HG02840 (cell line): ENCODE results near the gene RPTOR.

Experiments used
- ATAC-seq: cut with Tn5 transposase; IDR thresholded peaks from one replicate; pipeline ENCODE4 v1.9.1; 2021; ENCODE audit warnings: mild to moderate bottlenecking, moderate library complexity, moderate number of reproducible peaks; ENCODE audit not compliant: unreplicated experiment, low FRiP score

The RPTOR gene

DNA sequence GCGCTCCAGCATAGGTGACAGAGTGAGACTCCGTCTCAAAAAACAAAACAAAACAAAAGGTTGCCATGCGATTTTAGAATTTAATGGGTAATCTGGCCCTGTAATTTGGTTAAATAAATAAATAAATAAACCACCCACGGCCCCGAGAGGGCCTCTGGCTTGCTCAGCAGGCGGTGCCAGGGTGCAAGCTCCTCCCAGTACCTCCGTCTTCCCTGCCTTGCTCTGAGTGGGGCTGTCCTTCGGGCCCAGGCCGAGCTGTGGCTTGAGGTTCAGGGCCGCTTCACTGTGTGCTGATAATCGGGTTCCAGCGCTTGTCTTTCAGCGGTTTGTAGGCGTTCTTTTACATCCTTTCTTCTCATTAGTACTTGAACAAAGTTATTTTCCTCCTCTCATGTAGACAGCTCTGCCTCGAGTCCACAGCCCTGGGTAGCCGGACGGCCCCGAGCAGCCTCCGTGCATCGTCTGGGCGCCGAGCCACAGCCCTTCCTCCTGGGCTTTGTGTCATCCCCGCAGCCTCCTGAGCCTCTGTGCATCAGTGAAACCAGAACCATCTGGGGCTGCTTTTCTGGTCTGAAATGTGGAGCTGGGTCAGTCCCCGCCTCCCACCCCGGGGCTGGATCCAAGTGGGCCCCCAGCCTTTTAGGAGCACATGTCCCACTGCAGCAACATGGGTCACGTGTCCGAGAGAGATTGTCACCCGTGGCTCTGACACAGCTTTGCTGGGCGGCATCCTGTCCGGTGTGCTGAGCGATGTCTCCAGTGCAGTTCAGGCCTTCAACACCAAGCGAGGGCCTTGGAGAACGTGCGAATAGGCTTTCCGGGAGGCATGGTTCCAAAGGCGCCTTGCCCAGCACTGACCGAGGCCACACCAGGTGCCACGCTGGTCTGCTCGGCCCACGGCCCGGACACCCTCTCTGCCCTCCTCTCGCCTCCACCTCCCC lies 289.6 kb downstream of the RPTOR start:
- no peak for ATAC-seq

DNA sequence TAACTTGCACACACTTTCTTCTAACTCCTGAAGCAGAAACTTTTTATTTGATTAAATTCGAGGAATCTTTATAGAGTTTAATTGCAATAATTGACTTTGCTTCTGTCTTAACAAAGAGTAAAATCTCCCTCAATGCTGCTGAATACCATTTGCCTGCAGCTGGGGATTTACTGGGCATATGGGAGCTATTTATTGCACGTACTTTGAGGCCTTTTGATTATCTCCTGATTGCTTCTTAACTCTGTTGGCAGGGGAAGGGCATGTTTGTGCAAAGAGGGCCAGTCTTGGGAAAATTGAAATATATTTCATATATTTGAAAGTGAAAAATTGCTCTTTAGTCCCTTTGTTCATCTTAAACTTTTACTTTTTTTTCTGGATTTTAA lies 290.2 kb downstream of the RPTOR start:
- ATAC-seq = no peak

DNA sequence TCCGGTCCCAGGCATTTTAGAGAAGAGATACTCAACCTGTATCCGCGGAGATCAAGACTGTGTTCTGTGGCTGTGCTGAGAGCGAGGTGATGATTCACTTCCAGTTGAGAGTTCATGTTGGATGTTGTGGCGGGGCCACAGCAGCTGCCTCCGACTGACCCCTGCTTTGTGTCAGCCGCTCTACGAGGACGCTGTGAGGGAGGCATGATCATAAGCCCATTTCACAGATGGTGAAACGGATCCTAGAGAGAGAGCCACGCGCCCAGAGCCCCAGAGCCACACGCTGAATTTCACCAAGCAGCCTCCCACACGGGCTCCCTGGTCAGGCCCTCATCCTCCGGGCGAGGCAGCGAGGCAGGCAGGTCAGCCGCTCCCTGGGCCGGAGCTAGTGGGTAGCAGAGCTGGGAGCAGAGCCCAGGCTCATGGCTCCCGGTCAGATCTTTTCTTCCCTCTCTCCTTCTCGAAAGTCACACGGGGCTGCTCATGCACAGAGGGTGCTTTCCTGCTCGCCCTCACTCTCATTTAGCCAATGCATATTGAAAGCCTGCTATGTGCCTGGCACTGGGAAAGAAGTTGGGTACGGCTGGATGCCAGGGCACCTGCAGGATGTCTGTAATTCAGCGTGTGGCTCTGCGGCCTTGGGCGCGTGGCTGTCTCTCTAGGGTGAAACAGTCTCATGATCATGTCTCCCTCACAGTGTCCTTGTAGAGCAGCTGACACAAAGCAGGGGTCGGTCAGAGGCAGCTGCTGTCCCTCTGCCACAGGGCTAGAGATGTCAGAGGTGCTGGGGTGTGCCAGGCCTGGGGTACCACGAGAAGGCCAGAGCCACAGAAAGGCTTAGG lies 291.4 kb downstream of the RPTOR start:
- no peak for ATAC-seq

DNA sequence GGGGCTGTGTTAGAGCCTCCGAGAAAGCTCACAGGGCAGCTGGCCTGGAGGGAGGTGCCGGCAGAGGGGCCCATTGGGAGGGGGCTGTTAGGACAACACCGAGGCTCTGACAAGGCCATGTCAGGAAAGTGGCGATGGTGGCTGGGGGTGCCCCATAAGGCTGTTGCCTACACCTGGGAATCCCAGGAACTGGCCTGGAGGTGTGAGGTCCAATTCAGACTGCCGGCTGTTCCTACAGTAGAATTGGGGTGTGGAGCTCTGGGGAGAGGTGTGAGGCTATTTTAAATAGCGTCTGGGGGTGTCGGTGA lies 292.0 kb downstream of the RPTOR start:
- no peak for ATAC-seq

DNA sequence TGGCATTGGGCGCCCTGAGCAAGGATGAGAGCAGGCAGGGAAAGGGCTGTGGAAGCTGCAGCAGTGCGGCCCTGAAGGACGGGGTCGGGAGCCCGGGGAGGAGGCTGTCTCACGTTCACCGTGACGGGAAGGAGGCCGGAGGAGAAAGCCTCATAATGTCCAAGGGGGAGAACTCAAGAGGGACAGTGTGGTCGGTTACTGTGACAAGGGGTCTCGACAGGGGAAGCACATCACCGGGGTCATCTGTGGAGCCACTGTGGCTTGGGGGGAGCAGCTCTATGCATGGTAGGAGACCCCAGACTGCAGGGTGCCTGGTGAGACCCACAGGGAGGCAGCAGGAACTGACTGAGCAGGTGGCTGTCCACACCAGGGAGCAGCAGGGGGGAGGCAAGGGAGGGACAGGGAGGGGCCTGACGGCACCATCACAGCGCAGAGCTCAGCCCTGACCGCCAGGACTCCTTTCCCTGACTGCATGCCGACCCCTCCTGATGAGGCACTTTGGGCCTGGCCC lies 292.4 kb downstream of the RPTOR start:
- no peak for ATAC-seq

DNA sequence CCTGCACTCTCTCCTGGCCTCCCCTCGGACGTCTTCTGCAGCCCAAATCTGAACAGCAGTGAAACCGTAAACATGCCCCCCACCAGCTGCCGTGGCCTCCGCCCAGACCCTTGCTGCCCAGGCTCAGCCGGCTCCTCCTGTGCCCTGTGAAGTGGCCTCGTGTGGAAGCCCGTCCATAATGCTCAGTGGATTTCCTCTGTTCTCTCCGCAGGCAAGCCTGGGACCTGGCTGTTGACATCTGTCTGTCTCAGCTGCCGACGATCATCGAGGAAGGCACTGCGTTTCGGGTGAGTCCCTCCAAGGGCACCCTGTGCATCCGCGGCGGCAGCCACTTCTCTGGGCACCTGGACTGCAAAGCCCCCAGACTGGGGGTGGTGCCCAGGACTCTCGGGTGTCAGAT lies 293.1 kb downstream of the RPTOR start:
- no peak for ATAC-seq

DNA sequence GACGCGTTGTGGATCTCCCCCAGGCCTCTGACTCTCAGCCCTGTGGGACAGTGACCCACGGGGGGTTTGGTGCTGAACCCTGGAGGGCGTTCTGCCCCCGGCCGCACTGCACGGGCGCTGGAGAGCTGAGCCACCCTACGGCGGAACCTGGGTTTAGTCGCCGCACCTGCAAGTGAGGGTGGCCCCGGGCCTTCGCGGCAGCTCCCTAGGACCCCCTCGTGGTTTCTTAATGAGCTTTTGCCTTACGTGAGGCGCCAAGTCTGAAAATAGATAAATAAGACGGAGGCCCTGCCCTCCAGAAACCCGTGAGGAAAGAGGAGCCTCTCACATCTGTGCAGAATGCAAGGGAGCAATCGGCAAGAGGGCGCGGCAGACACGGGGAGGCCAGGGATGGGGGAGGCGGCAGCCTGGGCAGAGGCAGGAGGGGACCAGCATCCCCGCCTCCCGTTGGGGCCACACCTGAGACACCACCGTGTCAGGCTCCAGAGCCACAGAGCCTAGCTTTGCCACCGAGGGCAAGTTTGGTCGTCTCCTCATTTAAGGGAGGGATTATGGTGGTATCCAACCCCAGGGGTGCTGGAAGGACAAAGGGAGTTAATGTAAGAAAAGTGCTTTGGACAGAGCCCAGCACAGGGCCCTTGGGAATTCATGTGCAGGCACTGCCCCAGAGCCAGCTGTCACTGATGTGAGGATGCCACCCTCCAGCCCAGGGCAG lies 293.8 kb downstream of the RPTOR start:
- no peak for ATAC-seq

DNA sequence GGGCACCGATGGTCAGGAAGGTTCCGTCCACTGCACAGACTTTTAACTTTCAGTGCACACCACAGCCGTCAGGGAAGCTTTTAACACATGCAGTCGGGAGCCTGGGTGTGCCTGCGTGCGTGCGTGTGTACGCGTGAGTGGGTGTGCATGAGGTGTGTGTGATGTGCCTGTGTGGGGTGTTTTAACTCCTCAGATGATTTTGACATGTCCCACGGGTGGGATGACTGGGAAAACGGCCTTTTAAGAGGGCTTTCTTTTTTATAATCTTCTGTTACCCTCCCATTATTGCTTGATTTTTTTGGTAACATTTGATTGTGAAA lies 294.3 kb downstream of the RPTOR start:
- ATAC-seq = no peak

DNA sequence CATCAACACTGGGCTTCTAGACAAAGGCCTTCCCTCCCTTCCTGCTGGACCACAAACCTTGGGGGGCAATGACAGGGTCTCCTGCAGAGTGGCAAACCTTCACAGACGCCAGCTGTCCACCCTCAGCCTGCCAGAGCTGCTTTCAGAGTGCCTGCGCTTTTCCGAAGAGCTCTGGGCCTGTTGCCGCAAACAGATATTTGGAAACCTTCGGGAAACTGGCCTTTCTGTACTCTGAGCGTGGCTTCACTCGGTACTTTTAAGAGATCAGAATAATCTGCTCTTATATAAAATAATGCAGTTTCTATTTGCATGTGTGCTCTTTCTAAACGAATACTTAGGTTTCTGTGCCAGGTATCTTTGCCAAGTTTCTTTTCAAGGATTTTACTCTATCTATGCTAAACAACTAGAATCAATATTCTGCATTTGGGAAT lies 294.9 kb downstream of the RPTOR start:
- ATAC-seq = no peak

DNA sequence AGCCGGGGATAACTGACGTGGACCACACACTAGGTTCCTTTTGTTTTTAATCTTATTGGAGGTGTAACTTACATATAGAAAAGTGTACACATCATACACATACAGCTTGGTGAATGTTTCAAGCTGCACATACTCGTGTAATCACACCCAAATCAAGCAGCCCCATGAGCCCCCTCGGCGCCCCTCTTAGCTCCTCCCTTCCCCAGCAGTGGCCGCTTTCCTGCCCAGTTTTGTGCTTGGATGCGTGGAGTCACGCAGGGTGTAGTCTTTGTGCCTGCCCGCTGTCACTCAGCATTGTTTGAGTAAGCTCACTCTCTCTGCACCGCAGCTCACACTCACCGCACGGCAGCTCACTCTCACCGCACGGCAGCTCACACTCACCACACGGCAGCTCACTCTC lies 295.3 kb downstream of the RPTOR start:
- ATAC-seq = no peak

DNA sequence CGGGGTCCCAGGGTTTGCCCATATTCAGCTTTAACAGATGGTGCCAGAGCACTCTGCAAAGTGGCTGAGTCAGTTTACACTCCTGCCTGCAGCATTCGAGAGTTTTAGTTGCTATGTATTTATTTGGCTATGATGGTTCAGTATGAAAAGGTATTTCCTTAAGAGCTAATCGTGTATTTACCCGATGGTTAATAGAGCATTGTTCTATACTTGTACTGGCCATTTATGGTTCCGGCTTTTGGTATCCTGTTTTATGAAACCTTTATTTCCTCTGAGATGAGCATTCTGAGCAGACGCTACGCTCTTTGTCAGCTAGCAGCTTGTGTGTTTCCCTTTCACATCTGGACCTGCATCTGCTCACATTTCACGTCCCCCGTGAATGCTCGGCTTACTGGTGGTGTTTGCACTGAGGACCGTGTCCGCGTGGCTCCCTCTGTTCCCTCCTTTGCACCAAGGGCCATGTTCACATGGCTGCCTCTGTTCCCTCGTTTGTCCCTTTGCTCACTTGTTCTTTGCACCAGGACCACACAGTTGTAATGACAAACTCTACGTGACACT lies 297.9 kb downstream of the RPTOR start:
- no peak for ATAC-seq

DNA sequence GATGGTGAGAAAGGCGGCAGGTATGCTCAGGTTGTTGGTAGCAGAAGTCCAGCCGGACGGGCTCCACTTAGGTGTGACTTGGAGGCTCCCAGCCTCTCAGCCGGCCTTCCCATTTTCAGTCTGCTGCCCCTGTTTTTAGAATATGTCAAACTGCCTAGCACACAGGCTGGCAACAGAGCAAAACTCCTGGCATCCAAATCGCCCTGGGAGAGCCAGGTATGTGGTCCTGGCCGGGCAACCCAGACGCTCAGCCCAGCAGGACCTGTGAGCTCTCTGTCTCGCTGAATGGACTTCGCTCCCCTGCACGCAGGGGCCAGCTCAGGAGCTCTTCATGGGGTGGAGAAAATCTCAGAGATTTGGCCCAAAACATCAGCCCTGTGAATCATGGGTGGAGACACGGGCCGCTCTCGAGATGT lies 299.1 kb downstream of the RPTOR start:
- no peak for ATAC-seq

DNA sequence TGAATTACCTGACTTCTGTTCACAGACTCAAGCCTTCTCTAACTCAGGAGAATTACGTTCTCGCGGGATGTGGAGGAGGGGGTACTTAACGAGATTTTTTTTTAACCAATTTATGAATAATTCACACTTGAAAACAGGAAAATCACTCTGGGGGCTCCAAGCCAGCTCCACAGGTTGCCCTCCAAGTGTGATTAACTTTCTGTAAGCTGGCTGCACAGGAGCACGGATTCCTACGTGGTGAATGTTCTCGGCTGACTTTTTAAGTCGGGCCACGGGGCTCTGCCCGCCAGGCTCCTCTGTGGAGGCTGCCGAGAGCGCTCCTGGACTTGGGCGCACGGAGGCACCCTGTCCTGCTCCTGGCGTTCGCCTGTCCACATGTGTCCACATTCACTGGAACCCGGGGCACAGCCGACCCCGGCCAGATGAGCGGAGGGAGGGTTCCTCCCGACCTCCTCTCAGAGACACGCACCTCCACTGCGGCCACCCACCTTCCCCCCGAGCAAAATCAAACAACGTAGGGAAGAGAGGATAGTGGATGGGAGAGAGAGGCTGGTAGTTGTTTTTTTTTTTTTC lies 299.9 kb downstream of the RPTOR start:
- no peak for ATAC-seq

DNA sequence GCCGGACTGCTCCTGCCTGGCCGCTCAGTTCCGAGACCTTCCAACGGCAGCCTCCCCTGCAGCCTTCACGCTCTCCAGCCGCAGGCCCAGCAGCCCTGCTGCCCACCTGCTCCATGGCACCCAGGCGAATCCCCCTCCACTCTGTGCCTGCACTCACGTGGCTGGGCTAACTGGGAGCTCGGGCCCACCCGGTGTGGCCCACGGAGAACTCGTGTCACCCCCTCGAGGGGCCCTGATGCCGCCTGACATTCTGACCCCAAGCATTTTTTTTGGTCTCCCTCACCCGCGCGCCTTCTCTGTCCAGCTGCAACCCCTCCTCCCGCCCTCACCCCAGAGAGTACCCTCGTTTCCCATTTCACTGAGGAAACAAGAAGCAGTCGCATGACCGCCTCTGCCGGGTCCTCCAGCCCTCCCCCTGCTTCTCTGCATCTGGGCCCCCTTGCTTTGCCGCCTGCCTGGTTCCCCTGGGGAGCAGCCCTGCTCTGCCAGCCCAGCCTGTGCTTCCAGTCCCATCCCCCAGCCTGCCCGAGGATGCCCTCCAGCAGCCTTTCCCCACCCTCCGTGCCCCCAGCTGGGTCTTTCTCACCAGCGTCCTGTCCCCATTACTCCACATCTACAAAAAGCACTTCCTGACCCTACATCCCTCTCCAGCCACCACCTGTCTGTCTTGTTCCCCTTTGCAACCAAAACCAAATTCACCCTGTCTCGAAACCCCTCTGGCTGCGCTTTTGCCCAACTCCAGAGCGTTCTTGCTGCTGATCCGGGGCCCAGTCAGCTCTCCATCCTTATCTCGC lies 300.6 kb downstream of the RPTOR start:
- ATAC-seq = no peak

DNA sequence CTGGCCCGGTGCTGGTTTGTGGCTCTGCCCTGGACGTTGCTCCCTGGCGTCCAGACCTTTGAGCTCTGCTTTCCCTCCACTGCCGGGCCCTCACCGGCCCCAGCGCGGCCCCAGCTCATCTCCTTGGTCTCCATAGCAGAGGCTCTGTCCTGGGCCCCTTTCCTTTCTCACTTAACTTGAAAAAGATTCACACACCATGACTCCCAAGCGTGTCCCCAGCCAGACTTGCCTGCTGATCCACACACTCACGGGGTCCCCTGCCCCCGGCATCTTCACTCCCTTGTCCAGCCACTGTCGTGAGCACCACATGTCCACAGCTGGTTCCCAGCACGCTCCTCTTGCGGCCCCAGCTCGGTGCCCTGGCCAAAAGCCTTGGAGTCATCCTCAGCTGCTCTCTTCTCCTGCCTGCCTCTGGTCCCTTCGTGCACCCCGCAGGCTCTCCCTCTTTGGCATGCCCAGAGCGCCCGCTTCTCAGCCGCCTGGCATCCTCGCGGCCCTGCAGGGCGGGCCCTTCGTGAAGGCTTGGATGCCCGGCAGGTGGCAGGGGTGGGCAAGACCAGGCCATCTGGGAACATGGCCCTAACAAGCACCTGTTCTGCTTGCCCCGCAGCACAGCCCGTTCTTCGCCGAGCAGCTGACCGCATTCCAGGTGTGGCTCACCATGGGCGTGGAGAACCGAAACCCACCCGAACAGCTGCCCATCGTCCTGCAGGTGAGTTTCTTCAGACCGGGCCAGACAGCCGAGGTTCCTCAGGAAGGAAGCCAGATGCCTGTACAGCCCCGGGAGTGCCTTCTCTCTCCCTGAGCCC lies 301.4 kb downstream of the RPTOR start:
- ATAC-seq = no peak

DNA sequence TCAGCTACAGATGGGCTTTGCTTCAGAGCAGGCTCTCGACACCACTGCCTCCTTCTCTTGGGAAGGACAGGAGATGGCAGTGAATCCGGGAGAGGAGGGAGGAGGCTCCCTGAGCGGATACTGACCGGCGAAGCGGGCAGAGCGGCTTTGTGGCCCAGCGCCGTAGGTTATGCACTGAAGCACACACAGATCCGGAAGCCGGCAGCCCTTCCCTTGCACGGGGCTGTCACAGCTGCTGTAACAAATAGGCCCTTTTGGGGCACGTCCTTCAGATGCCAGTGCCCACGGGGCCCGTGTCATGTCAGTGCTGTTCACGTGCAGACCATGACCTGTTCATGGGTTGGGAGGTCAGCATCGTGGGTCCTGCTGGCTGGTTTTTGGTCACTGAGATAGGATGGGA lies 302.3 kb downstream of the RPTOR start:
- ATAC-seq = no peak

DNA sequence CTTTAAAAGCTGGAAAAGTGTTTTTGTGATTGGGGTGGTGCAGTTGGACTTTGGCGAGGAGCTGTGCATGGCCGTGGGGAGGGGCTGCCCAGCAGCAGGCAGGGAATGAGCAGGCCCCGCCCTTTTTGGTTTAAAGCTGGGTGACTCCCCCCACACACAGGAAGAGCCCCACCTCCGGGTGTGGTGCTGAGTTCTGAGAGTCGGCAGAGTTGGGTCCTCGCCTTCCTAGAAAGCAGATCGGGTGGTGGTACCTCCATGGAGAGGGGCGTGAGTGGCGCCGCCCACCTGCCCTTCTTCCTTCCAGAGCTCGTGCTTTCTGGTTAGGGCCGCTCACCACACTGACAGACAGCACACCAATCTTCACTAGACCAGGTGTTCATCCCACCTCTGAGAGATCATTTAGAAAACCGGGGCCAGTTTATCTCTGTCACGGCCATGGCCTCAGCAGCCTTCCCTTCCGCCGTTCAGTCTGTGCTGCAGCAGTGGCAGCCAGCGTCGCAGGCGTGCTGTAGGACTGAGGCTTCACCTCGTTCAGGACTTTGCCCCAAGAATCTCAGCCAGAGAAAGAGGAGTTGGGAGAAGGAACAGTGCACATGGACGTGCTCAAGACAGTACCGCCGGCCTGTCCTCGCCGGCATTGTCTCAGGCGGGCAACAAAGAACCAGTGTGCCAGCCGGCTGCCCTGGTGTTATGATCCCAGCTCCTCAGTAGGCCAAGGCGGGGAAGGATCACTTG lies 303.0 kb downstream of the RPTOR start:
- ATAC-seq = no peak

DNA sequence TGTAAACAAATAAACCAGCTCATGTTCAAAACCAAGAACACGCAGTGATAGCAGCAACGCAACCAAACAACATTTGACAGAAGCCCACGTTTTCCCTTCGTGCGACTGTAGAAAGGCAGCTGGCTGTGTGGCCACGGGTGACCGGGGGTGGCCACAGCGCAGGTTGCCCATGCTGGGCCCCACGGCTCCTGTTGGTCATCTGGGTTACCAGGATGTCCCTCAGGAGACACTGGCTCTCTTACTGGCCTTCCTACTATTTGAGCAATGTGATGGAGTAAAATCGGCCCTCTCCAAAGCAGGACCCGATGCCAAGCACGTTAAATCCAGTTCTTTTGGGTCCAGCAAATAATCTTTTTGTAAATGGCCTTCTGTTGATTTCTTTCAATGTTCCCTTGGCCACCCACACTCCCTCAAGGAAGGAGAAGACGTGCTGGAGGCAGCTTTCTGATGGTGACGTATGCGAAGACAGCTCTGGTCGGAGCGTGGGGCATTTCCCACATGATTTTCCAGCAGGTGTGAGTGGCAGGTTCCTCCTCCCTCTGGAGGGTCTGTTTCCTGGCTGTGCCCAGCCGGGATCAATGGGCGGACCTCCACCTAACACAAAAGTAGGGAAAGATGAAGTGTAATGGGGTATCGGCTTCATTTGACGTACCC lies 303.9 kb downstream of the RPTOR start:
- no peak for ATAC-seq
